ENCODE measurements around the gene FAM114A2.

- TF ChIP-seq, protein P1, sequence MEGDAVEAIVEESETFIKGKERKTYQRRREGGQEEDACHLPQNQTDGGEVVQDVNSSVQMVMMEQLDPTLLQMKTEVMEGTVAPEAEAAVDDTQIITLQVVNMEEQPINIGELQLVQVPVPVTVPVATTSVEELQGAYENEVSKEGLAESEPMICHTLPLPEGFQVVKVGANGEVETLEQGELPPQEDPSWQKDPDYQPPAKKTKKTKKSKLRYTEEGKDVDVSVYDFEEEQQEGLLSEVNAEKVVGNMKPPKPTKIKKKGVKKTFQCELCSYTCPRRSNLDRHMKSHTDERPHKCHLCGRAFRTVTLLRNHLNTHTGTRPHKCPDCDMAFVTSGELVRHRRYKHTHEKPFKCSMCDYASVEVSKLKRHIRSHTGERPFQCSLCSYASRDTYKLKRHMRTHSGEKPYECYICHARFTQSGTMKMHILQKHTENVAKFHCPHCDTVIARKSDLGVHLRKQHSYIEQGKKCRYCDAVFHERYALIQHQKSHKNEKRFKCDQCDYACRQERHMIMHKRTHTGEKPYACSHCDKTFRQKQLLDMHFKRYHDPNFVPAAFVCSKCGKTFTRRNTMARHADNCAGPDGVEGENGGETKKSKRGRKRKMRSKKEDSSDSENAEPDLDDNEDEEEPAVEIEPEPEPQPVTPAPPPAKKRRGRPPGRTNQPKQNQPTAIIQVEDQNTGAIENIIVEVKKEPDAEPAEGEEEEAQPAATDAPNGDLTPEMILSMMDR (optimal IDR thresholded peaks at IDR 0.05 in 1 of 3, IDR thresholded peaks at IDR 0.05 in 1 of 3, conservative IDR thresholded peaks at IDR 0.05 in 1 of 3; ENCODE audit: extremely low read depth in 1 of 3, insufficient read depth in 2 of 3, low read length in 3 of 3), result no peak
- TF ChIP-seq EZH2 (IDR thresholded peaks at IDR 0.05; ENCODE audit: low read length), result no peak
These were observed 20.9 kb upstream of the FAM114A2 start for GRCh38 chr5:154059583-154059982.

Measured in keratinocyte (primary cell).